Measurements from ENCODE around the gene KRTAP9-7. TPM values are rescaled to one million over a fixed set of nuclear protein-coding genes. Genes with fewer than 3 reads are reported as not detected.

The KRTAP9-7 gene
- polyA plus RNA-seq, 1 donor (not counting 4 experiments of a cell fraction or from before 2014, with no cell fraction given): not detected

- no peak overlapping the region for H3K9ac ChIP-seq (ENCODE audit: control insufficient read depth, extremely low read depth, insufficient read depth, low read length)
- H3K4me3 ChIP-seq (ENCODE audit: control insufficient read depth in 2 of 3, extremely low read depth in 1 of 3, insufficient read depth in 2 of 3, low read depth in 1 of 3, low read length in 3 of 3): no peak overlapping the region
- no peaks in the 10 kb centered on the region for H3K27me3 ChIP-seq (ENCODE audit: control insufficient read depth, extremely low read depth, insufficient read depth, low read length)
- no peak overlapping the region for H3K4me2 ChIP-seq (ENCODE audit: control insufficient read depth, extremely low read depth, insufficient read depth, low read depth, low read length)
- dilution Hi-C loops (cut with MboI; ENCODE audit: extremely low pct_ligation_motif_present, low sequenced_read_pairs): no loop called here
- DNase-seq (ENCODE audit: low read depth, low spot score): no peak
- H3K27ac ChIP-seq (ENCODE audit: control insufficient read depth, insufficient read depth, low read length): no peak overlapping the region
- no peaks in the 10 kb centered on the region for H3K9me1 ChIP-seq (ENCODE audit: control insufficient read depth, extremely low read depth, insufficient read depth, low read length)
- H3K36me3 ChIP-seq (ENCODE audit: control insufficient read depth in 2 of 2, extremely low read depth in 1 of 2, insufficient read depth in 2 of 2, low read length in 2 of 2): no peaks in the 10 kb centered on the region
- H3K79me2 ChIP-seq (ENCODE audit: control insufficient read depth, insufficient read depth, low read length): no peaks in the 10 kb centered on the region
- H3K4me1 ChIP-seq (ENCODE audit: control insufficient read depth, extremely low read depth, insufficient read depth, low read length): peaks cover 12% of the 10 kb centered on the region
- H3K9me3 ChIP-seq (ENCODE audit: control insufficient read depth, low read depth, low read length): no peaks in the 10 kb centered on the region
- H4K20me1 ChIP-seq (ENCODE audit: control insufficient read depth, extremely low read depth, insufficient read depth, low read length): no peaks in the 10 kb centered on the region
- TF ChIP-seq EZH2 (IDR thresholded peaks at IDR 0.05; ENCODE audit: low read length) (no peak), CTCF (optimal IDR thresholded peaks at IDR 0.05 in 1 of 3, IDR thresholded peaks at IDR 0.05 in 1 of 3, conservative IDR thresholded peaks at IDR 0.05 in 1 of 3; ENCODE audit: extremely low read depth in 1 of 3, insufficient read depth in 2 of 3, low read length in 3 of 3) (no peak)
- no peak for FAIRE-seq
- peak overlapping the region; percentile 49 for H2AFZ ChIP-seq (ENCODE audit: control insufficient read depth, low read length)
Measured at GRCh38 chr17:41296846-41297245, 21.3 kb downstream of the KRTAP9-7 start.

GRCh38 chr17:41298458-41299135 lies 23.1 kb downstream of the KRTAP9-7 start:
- Histone ChIP-seq H3K79me2 (ENCODE audit: control insufficient read depth, insufficient read depth, low read length) (no peaks in the 10 kb centered on the region), H3K9me3 (ENCODE audit: control insufficient read depth, low read depth, low read length) (no peaks in the 10 kb centered on the region), H3K27me3 (ENCODE audit: control insufficient read depth, extremely low read depth, insufficient read depth, low read length) (no peaks in the 10 kb centered on the region), H3K4me2 (ENCODE audit: control insufficient read depth, extremely low read depth, insufficient read depth, low read depth, low read length) (no peak overlapping the region), H2AFZ (ENCODE audit: control insufficient read depth, low read length) (no peak overlapping the region), H3K4me3 (ENCODE audit: control insufficient read depth in 2 of 3, extremely low read depth in 1 of 3, insufficient read depth in 2 of 3, low read depth in 1 of 3, low read length in 3 of 3) (no peak overlapping the region), H3K27ac (ENCODE audit: control insufficient read depth, insufficient read depth, low read length) (no peak overlapping the region), H4K20me1 (ENCODE audit: control insufficient read depth, extremely low read depth, insufficient read depth, low read length) (no peaks in the 10 kb centered on the region), H3K9me1 (ENCODE audit: control insufficient read depth, extremely low read depth, insufficient read depth, low read length) (no peaks in the 10 kb centered on the region), H3K4me1 (ENCODE audit: control insufficient read depth, extremely low read depth, insufficient read depth, low read length) (peaks cover 19% of the 10 kb centered on the region), H3K36me3 (ENCODE audit: control insufficient read depth in 2 of 2, extremely low read depth in 1 of 2, insufficient read depth in 2 of 2, low read length in 2 of 2) (no peaks in the 10 kb centered on the region), H3K9ac (ENCODE audit: control insufficient read depth, extremely low read depth, insufficient read depth, low read length) (no peak overlapping the region)
- dilution Hi-C loops (cut with MboI; ENCODE audit: extremely low pct_ligation_motif_present, low sequenced_read_pairs): no loop called here
- FAIRE-seq: no peak
- TF ChIP-seq CTCF (optimal IDR thresholded peaks at IDR 0.05 in 1 of 3, IDR thresholded peaks at IDR 0.05 in 1 of 3, conservative IDR thresholded peaks at IDR 0.05 in 1 of 3; ENCODE audit: extremely low read depth in 1 of 3, insufficient read depth in 2 of 3, low read length in 3 of 3) (no peak), EZH2 (IDR thresholded peaks at IDR 0.05; ENCODE audit: low read length) (no peak)
- no peak for DNase-seq (ENCODE audit: low read depth, low spot score)

Measured in keratinocyte (primary cell).